DND-41 (cell line): ENCODE results near the gene LIM2.

Experiments used
- ATAC-seq: fragments of 200-7000 bp; cut with Tn5 transposase; 3 replicates; pipeline ENCODE4 v1.9.1; 2021; ENCODE audit warnings: low read depth; ENCODE audit not compliant: insufficient read depth
- DNase-seq: peaks from one replicate; pipeline ENCODE4 v3.0.0-alpha.2; 2020
- H2AFZ ChIP-seq: 2 replicates; pipeline ENCODE4 v1.6.0; 2012; ENCODE audit warnings: low read depth, low read length
- H3K27ac ChIP-seq: 2 replicates; pipeline ENCODE4 v1.5.1; 2012; ENCODE audit warnings: low read length, inconsistent platforms
- H3K27me3 ChIP-seq: fragments of 200-600 bp; sonication (generic); 2 replicates; pipeline ENCODE4 v1.6.0; 2012; ENCODE audit warnings: low read length, mild to moderate bottlenecking, inconsistent platforms; ENCODE audit not compliant: insufficient read depth, poor library complexity
- H3K36me3 ChIP-seq: 2 replicates; pipeline ENCODE4 v1.5.1; 2012; ENCODE audit warnings: low read length, inconsistent platforms; ENCODE audit not compliant: insufficient read depth
- H3K4me1 ChIP-seq: 2 replicates; pipeline ENCODE4 v1.5.1; 2012; ENCODE audit warnings: mild to moderate bottlenecking, low read length; ENCODE audit not compliant: insufficient read depth
- H3K4me2 ChIP-seq: 2 replicates; pipeline ENCODE4 v1.6.0; 2012; ENCODE audit warnings: mild to moderate bottlenecking, moderate library complexity, low read length, inconsistent platforms; ENCODE audit not compliant: insufficient read depth
- H3K4me3 ChIP-seq, 2 experiments: fragments of 200-600 bp in 1 of 2; shearing (Covaris generic) in 1 of 2; 2 replicates each; pipeline ENCODE4 v1.5.1; 2012 to 2016; ENCODE audit warnings: inconsistent platforms in 2 of 2, low read length in 2 of 2, mild to moderate bottlenecking in 2 of 2, low read depth in 1 of 2, moderate library complexity in 1 of 2
- H3K79me2 ChIP-seq: 2 replicates; pipeline ENCODE4 v1.6.0; 2012; ENCODE audit warnings: low read length, inconsistent platforms; ENCODE audit not compliant: insufficient read depth
- H3K9ac ChIP-seq: 2 replicates; pipeline ENCODE4 v1.6.0; 2012; ENCODE audit warnings: low read depth, mild to moderate bottlenecking, inconsistent platforms, low read length, moderate library complexity
- H3K9me3 ChIP-seq: 2 replicates; pipeline ENCODE4 v1.5.1; 2012; ENCODE audit warnings: low read length, moderate library complexity, mild to moderate bottlenecking, inconsistent platforms; ENCODE audit not compliant: insufficient read depth, severe bottlenecking
- H4K20me1 ChIP-seq: 2 replicates; pipeline ENCODE4 v1.6.0; 2012; ENCODE audit warnings: low read length; ENCODE audit not compliant: insufficient read depth
- CTCF ChIP-seq: IDR thresholded peaks from 2 replicates; pipeline ENCODE4 v1.5.1; 2012; ENCODE audit warnings: borderline replicate concordance, low read length, moderate library complexity, mild to moderate bottlenecking; ENCODE audit not compliant: poor library complexity, severe bottlenecking; ENCODE audit errors: extremely low read depth
- EZH2 ChIP-seq: IDR thresholded peaks from 3 replicates; pipeline ENCODE4 v1.6.1; 2012; ENCODE audit warnings: borderline replicate concordance, low read depth, mild to moderate bottlenecking, moderate library complexity, low read length, inconsistent platforms; ENCODE audit not compliant: severe bottlenecking

The LIM2 gene

GRCh38 chr19:51367565-51368365, 20.0 kb downstream of the LIM2 start:
- Histone ChIP-seq H3K27ac (peak overlapping the region; percentile 97), H3K79me2 (peaks cover 41% of the 10 kb centered on the region), H2AFZ (peak overlapping the region; percentile 79), H3K4me3 (peak overlapping the region; percentile 62 to 88), H3K27me3 (no peaks in the 10 kb centered on the region), H3K9ac (peak overlapping the region; percentile 83), H4K20me1 (peaks cover 11% of the 10 kb centered on the region), H3K9me3 (no peaks in the 10 kb centered on the region), H3K4me1 (peaks cover 67% of the 10 kb centered on the region), H3K4me2 (peak overlapping the region; percentile 88), H3K36me3 (no peaks in the 10 kb centered on the region; the same call in 1 of the 2 replicates)
- ATAC-seq (peak; percentile 77), DNase-seq (peak; percentile 99)
- no peak for TF ChIP-seq CTCF
- no peak for TF ChIP-seq EZH2

- Histone ChIP-seq H3K4me2 (peak overlapping the region; percentile 88), H3K4me3 (peak overlapping the region; percentile 62 to 88), H2AFZ (peak overlapping the region; percentile 79), H3K36me3 (peaks cover 4% of the 10 kb centered on the region; the same call in 1 of the 2 replicates), H3K9me3 (no peaks in the 10 kb centered on the region), H3K27ac (peak overlapping the region; percentile 97), H4K20me1 (peaks cover 11% of the 10 kb centered on the region), H3K4me1 (peaks cover 64% of the 10 kb centered on the region), H3K27me3 (no peaks in the 10 kb centered on the region), H3K79me2 (peaks cover 45% of the 10 kb centered on the region), H3K9ac (peak overlapping the region; percentile 83)
- TF ChIP-seq CTCF (no peak), EZH2 (no peak)
- DNase-seq (peak; percentile 55), ATAC-seq (no peak; the same call in 2 of the 3 replicates)
Measured at GRCh38 chr19:51367255-51367564, 20.6 kb downstream of the LIM2 start.

GRCh38 chr19:51366389-51367254, 21.2 kb downstream of the LIM2 start:
- H3K27ac ChIP-seq = peak overlapping the region; percentile 97
- peak; percentile 98 for DNase-seq
- H3K4me1 ChIP-seq = peaks cover 58% of the 10 kb centered on the region
- H3K36me3 ChIP-seq = peaks cover 4% of the 10 kb centered on the region; the same call in 1 of the 2 replicates
- TF ChIP-seq CTCF = no peak
- TF ChIP-seq EZH2 = no peak
- peaks cover 42% of the 10 kb centered on the region for H3K79me2 ChIP-seq
- peak overlapping the region; percentile 71 to 88 for H3K4me3 ChIP-seq
- H3K27me3 ChIP-seq = no peaks in the 10 kb centered on the region
- peaks cover 11% of the 10 kb centered on the region for H4K20me1 ChIP-seq
- no peaks in the 10 kb centered on the region for H3K9me3 ChIP-seq
- peak; percentile 79 for ATAC-seq
- peak overlapping the region; percentile 93 for H2AFZ ChIP-seq
- H3K4me2 ChIP-seq = peak overlapping the region; percentile 88
- peak overlapping the region; percentile 83 for H3K9ac ChIP-seq
